ENCODE results near the gene RAB5A.
"Not testable (repeated sequence)": the region's sequence is repeated elsewhere in the genome, so short reads cannot be mapped to it uniquely, and the experiment has no call there.

The RAB5A gene

DNA sequence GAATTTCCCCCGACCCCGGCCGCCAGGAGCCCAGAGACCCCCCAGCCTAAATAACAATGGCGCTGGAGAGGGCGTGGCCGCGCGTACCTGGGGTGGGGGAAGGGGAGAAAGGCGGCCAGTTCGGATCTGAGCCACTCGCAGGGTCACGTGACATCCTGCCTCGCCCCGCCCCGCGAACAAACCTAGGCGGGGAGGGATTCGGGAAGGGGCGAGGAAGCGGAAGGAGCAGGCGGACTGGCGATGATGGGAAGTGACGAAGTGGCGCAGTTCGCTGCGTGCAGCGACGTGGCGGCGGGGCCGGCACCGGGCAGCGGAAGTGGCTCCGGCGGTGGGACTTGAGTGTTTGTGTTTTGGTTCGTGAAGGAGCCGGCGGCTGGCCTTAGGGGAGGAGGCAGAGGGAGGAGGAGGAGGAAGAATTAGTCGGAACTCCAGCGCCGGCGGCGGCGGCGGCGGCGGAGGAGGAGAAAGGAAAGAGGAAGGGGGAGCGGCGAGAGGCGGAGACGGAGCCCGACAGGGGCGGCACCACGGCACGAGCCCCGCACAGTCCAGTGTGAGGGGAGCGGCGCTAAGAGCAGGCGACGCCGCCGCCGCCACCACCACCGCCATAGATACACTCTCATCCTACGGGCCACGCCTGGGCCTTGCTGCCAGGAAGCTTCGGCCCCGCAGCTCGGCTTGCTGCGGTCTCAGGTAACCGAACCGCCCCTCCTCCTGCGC lies at the start of gene RAB5A:
RAB5A (plus strand) TSS at position 266 of the 717 bp plus-strand sequence. CDS start 3,802 bp downstream, outside the sequence.
- DNase-seq: peak; percentile 97

DNA sequence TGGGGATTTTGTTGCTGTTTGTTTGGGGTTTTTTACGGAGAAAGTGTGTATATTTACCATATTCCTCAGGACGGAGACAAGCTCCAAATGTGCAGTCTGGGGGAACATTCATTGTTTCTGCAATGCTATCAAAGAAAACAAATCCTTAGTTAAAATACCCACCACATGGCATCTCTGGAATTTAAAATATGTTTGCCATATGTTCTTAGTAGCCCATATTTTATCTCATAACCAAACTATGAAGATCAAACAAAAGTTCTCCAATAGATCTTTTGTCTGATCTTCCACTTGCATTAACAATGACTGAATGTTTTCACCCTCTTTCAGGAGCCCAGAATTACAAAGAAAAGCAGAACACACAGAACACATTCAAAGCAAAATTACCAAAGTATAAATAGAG lies 48.2 kb upstream of the RAB5A start:
- DNase-seq: no peak

DNA sequence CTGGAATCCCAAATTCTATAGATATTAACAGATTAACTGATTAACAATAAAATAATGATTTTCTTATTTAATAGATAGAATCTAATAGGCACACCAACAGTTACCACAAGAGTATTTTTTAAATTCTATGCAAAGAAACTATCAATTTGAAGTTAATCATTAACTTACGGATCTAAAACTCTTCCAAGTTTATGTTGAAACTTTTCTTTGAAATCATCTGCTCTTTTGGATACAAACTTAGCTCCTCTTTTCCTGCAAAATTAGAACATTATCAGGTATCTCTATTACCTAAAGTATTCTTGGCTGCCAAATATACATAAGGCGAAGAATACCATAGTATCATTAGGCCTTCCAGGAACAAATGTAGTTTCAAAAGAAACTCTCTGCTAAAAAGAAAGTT lies 47.6 kb upstream of the RAB5A start:
- DNase-seq: no peak

DNA sequence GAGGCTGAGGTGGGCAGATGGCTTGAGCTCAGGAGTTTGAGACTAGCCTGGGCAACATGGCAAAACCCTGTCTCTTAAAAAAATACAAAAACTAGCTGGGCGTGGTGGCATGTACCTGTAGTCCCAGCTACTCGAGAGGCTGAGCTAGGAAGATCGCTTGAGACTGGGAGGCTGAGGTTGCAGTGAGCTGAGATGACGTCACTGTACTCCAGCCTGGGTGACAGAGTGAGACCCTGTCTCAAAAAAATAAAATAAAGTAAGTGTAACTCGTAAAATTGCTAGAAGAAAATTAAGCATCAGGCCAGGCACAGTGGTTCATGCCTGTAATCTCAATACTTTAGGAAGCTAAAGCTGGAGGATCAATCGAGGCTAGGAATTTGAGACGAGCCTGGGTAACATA lies 47.1 kb upstream of the RAB5A start:
- not testable (repeated sequence) for DNase-seq

- DNase-seq: no peak
These were observed 45.6 kb upstream of the RAB5A start for GRCh38 chr3:19901337-19901736.

DNA sequence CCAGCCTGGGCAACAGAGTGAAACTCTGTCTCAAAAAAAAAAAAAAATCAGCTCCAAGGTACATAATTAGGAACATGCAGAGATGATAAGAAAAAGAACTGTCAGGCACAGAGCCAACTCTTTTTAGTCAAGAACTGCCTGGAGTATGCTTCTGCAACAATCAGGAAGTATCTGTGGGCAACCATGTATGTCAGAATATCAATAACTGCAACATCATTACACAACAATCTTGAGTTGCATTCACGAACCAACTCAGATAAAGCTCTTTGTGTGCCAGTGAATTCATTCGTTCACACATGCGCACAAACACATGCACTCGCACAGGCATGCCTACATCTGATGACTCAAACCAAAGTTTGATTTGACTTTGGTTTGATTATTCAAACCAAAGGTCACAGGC lies 45.0 kb upstream of the RAB5A start:
- no peak for DNase-seq

DNA sequence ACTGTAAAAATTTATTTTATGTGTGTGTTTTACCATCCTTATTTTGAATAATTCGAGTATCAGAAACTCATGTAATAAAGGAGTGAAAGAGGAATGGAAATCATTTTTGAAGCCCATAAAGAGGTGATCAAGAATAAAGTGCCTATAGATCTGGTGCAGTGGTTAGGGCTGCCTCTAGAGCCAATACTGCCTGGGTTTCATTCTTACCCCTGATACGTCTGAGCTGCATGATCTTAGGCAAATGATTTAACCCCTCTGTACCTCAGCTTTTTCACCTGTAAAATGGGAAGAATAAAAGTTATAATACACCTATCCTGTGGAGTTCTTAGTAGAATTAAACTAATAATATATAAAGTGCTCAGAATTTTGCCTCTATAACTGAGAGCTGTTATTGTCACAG lies 43.2 kb upstream of the RAB5A start:
- no peak for DNase-seq

- no peak for DNase-seq
These were observed 39.4 kb upstream of the RAB5A start for GRCh38 chr3:19907523-19907922.

GRCh38 chr3:19911452-19911851 lies 35.4 kb upstream of the RAB5A start:
- DNase-seq: no peak

GRCh38 chr3:19917167-19917566 lies 29.7 kb upstream of the RAB5A start:
- DNase-seq: no peak

GRCh38 chr3:19920401-19921080 lies 26.4 kb upstream of the RAB5A start:
- DNase-seq: no peak

DNA sequence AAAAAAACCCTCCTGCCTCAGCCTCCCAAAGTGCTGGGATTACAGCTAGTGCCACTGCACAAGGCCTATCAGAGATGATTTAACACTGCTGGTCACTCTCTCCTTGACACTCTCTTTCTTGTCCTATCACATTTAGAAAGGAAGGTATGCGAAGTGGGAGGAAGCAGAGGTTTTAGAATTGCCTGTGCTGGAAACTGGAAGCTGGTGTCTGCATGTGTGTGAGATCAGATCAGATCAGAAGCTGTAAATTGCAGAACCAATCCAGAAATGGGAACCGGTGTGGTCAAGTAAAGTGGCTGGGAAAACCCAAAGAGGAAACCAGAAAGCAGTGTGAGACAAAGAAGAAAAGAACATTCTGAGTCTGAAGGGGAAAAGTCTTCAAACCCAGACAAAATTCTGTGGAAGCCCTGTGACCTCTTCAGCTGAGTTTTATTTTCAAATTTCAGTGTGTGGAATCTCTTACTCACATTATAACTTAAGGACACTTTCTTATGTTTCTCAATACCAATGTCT lies 15.7 kb upstream of the RAB5A start:
- DNase-seq: no peak

DNA sequence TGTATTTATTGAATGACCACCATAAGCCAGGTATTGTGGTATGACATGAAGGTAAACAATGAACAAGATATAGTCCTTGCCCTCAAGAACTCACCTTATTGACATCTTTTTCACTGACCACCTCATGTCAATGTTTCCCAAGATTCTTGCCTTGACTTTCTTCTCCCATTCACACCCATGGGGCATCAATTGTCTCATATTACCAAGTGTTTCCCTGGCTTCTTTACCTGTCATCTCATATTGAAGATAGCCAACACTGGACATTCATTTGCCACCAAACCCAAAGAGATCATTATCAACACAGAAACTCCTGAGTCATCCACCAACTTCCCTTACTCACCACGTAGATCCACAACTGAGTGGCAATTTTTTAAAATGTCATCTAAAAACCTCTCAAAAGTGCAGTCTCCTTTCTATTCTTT lies 15.1 kb upstream of the RAB5A start:
- no peak for DNase-seq

GRCh38 chr3:19932422-19932821 lies 14.5 kb upstream of the RAB5A start:
- no peak for DNase-seq

DNA sequence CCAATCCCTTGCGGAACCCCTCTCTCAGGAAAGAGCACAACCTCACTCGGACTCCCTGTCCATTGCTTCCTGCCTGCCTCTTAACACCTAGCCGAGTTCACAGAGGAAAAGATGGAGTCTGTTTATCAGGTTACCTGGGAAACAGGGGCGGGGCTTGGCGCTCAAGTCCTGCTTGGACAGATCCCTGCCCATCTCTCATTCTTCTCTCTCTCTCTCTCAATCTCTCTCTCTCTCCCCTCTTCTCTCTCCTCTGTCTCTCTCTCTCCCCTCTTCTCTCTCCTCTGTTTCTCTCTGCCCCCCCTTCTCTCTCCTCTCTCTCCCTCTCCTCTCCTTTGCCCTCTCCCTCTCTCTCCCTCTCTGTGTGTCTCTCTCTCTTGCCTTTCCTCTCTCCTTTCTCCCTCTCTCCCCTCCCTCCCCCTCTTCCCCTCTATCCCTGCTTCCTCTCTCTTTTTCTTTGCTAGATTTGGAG lies 12.8 kb upstream of the RAB5A start, which contains the start of gene EFHB:
EFHB (minus strand) TSS at position 120 of the 469 bp plus-strand sequence. CDS start 199 bp downstream, outside the sequence.
- DNase-seq: peak; percentile 59 to 71

- DNase-seq: no peak
These were observed 9.2 kb upstream of the RAB5A start for GRCh38 chr3:19937459-19938294.

DNA sequence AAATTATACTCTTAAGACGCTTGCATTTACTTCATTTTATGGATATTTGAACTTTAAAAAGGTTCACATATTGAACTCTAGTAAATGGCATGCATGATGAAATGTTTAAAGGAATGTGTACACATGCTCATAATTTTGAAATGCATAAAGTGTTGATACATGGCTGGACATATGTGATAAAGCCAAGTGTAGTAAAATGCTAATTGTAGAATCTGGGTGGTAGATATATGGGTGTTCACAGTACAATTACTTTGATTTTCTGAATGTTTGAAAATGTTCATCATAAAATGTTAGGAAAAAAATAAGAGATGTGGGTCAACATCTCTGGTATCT lies 8.6 kb upstream of the RAB5A start:
- DNase-seq: no peak

DNA sequence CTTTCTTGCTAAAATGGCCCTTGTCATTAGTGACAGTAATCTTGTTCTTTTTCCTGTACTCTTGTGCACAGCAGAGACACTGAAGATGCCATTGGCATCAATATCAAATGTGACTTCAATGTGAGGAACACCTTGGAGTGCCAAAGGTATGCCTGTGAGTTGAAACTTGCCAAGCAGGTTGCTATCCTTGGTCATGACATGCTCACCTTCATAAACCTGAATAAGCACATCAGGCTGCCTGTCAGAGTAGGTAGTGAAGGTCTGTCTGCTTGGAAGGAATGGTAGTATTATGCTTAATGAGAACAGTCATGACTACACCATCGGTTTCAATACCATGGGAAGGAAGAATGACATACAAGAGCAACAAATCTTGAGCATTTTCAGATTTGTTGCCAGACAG lies 6.3 kb upstream of the RAB5A start:
- no peak for DNase-seq

GRCh38 chr3:19945534-19945933 lies 1.4 kb upstream of the RAB5A start:
- peak in 1 of 2 experiments; percentile 52 for DNase-seq

DNA sequence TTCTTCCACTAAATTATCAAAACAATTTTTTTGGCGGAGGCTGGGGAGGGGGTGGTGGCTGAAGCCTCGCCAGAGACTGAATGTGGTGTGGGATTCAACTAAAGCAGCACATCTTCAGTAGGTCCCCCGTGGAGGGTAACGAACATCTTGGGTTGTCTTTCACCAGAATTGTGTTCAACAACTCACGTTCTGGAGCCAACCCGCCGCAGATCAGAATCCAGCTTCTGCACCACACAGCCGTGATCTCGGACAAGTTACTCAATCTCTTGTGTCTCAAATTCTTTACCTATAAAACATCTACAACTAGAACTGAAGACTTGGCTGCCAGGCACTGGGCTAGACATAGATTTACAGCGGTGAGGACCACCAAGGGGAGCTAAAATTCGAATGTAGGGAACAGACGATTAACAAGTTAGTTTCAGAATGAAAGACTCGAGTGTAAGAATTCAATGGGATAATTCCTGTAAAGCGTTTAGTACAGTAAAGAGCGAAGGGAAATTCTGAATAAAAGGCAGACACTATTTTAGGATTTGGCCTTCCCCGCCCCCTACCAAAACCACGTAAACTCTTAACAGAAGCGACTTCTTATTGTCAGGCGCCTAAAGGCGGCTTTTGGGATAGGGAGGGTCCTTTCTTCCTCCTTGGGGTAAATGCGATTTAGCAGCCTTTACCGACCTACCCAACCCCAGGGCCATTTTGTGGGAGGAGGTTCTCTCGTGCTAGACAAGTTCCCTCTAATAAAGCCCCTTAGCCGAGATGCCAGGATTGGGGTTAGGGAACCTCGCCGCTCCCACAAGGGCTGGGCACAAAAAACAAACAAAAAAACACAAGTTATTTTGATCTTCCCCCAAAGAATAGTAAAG lies 697 bp upstream of the RAB5A start:
- peak; percentile 55 to 68 for DNase-seq

GRCh38 chr3:19947549-19948225 lies 790 bp downstream of the RAB5A start:
- peak; percentile 4 to 59 for DNase-seq

GRCh38 chr3:19948226-19948591 lies 1.3 kb downstream of the RAB5A start:
- DNase-seq: no peak
